Endothelial cell of umbilical vein (primary cell): ENCODE results near the gene CLEC16A. TPM values are rescaled to one million over a fixed set of nuclear protein-coding genes. Genes with fewer than 3 reads are reported as not detected.

Experiments
- BruUV-seq: library from RNA; stranded (reverse); fragments of 400-500 nt; replicated peaks from 2 replicates; lab custom pipeline; 2021; lab: Mats Ljungman, UMichigan
- CTCF ChIA-PET: fragments of 300-600, 350-600 bp; sonication (Branson Sonifier 250); formaldehyde crosslinking; loops from one replicate; lab custom pipeline; 2021; ENCODE audit warnings: antibody characterized with exemption, inconsistent platforms; lab: Charles Lee
- POLR2A ChIA-PET: fragments of 300-600, 350-600 bp; sonication (Branson Sonifier 250); formaldehyde crosslinking; loops from one replicate; lab custom pipeline; 2021; ENCODE audit warnings: antibody characterized with exemption, inconsistent platforms; lab: Charles Lee
- DNase-seq: peaks from one replicate; pipeline ENCODE4 v3.0.0-alpha.2; 2011; ENCODE audit warnings: low read depth, low spot score
- FAIRE-seq: peaks from 2 replicates; lab custom pipeline; 2011; peaks lifted over from hg19 to GRCh38; lab: Jason Lieb, UNC
- H2AFZ ChIP-seq: 2 replicates; pipeline ENCODE4 v1.6.0; 2012; ENCODE audit warnings: low read depth, low read length, control low read depth, inconsistent platforms
- H3K27ac ChIP-seq: 2 replicates; pipeline ENCODE4 v1.5.1; 2011; ENCODE audit warnings: low read depth, mild to moderate bottlenecking, control low read depth, low read length, moderate library complexity; ENCODE audit not compliant: insufficient read depth
- H3K27me3 ChIP-seq, 2 experiments: 2 replicates each; pipeline versions ENCODE4 v1.6.0 to v1.6.1; 2011; ENCODE audit warnings: low read length in 2 of 2, mixed read lengths in 1 of 2; ENCODE audit not compliant: control insufficient read depth in 2 of 2, insufficient read depth in 2 of 2
- H3K36me3 ChIP-seq, 2 experiments: 2 replicates in 1 of 2; 3 replicates in 1 of 2; pipeline ENCODE4 v1.5.1; 2011; ENCODE audit warnings: low read length in 2 of 2, mild to moderate bottlenecking in 1 of 2, moderate library complexity in 1 of 2; ENCODE audit not compliant: control insufficient read depth in 2 of 2, insufficient read depth in 2 of 2; ENCODE audit errors: extremely low read depth in 1 of 2
- H3K4me1 ChIP-seq: 3 replicates; pipeline ENCODE4 v1.5.1; 2011; ENCODE audit warnings: mild to moderate bottlenecking, low read length; ENCODE audit not compliant: control insufficient read depth, insufficient read depth; ENCODE audit errors: extremely low read depth
- H3K4me2 ChIP-seq: 2 replicates; pipeline ENCODE4 v1.6.1; 2011; ENCODE audit warnings: low read length, control low read depth, mixed read lengths; ENCODE audit not compliant: insufficient read depth
- H3K4me3 ChIP-seq, 3 experiments: fragments of 200-600 bp in 1 of 3; sonication (generic), shearing (Covaris generic) in 1 of 3; replicated peaks in 1 of 3; 2 replicates each; pipeline ENCODE4 v1.5.1; 2011 to 2016; ENCODE audit warnings: control low read depth in 3 of 3, low read length in 3 of 3, mild to moderate bottlenecking in 2 of 3, inconsistent platforms in 1 of 3, low read depth in 1 of 3, moderate library complexity in 1 of 3; ENCODE audit not compliant: insufficient read depth in 1 of 3
- H3K79me2 ChIP-seq: 2 replicates; pipeline ENCODE4 v1.6.0; 2012; ENCODE audit warnings: low read length, inconsistent platforms; ENCODE audit not compliant: control insufficient read depth, insufficient read depth
- H3K9ac ChIP-seq: replicated peaks from 2 replicates; pipeline ENCODE3; 2011; ENCODE audit warnings: low read length, control low read depth; ENCODE audit not compliant: insufficient read depth; ENCODE audit errors: extremely low read depth
- H3K9me1 ChIP-seq: replicated peaks from 3 replicates; pipeline ENCODE4 v1.6.0; 2011; ENCODE audit warnings: mild to moderate bottlenecking, low read length; ENCODE audit not compliant: control insufficient read depth, insufficient read depth; ENCODE audit errors: extremely low read depth
- H3K9me3 ChIP-seq: replicated peaks from 2 replicates; pipeline ENCODE4 v1.5.1; 2012; ENCODE audit warnings: low read length, inconsistent platforms; ENCODE audit not compliant: control insufficient read depth, insufficient read depth
- H4K20me1 ChIP-seq: replicated peaks from 2 replicates; pipeline ENCODE3; 2011; ENCODE audit warnings: mild to moderate bottlenecking, low read length; ENCODE audit not compliant: control insufficient read depth, insufficient read depth; ENCODE audit errors: extremely low read depth
- CTCF ChIP-seq, 2 donors: IDR thresholded peaks; 1 replicate in 1 of 2; 2 replicates in 1 of 2; pipeline ENCODE4 v1.5.1; 2011; ENCODE audit warnings: low read length in 2 of 2, mild to moderate bottlenecking in 2 of 2, moderate library complexity in 2 of 2, control low read depth in 1 of 2, inconsistent platforms in 1 of 2, low read depth in 1 of 2; ENCODE audit not compliant: insufficient read depth in 1 of 2; ENCODE audit errors: extremely low read depth in 1 of 2
- FOS ChIP-seq: IDR thresholded peaks from 2 replicates; pipeline ENCODE4 v1.6.1; 2011; ENCODE audit warnings: mild to moderate bottlenecking, low read length, moderate library complexity, borderline replicate concordance; ENCODE audit not compliant: insufficient read depth
- MYC ChIP-seq: IDR thresholded peaks from one replicate; pipeline ENCODE4 v1.6.1; 2011; ENCODE audit warnings: mild to moderate bottlenecking, low read depth, low read length
- POLR2A ChIP-seq: IDR thresholded peaks from 2 replicates; pipeline ENCODE4 v1.6.1; 2012; ENCODE audit warnings: low read depth, mild to moderate bottlenecking, control low read depth, low read length
- POLR2AphosphoS5 ChIP-seq: IDR thresholded peaks from 2 replicates; pipeline ENCODE4 v1.6.1; 2012; ENCODE audit warnings: low read depth, mild to moderate bottlenecking, control low read depth, low read length, moderate library complexity; ENCODE audit not compliant: insufficient read depth
- dilution Hi-C: fragments of 300-500 bp; cut with MboI; formaldehyde crosslinking; loops from one replicate; pipeline ENCODE4 v1.15.0; 2019; ENCODE audit warnings: low sequenced_read_pairs; ENCODE audit not compliant: extremely low pct_ligation_motif_present
- intact Hi-C: fragments of 100-400 bp; cut with micrococcal nuclease; formaldehyde crosslinking; loops from one replicate; pipeline ENCODE4 v1.10.0; 2022
- polyA plus RNA-seq, 4 experiments: library from polyadenylated mRNA; depleted of rRNA in 3 of 4; stranded (reverse) in 3 of 4; unstranded in 1 of 4; fragments of >200 nt; gene quantifications; 2 replicates each; pipeline versions ENCODE4 v1.2.1 to v1.2.3, GENCODE V29; 2011 to 2012; ENCODE audit warnings: missing spikeins in 1 of 4
- total RNA-seq: library from RNA; stranded (reverse); gene quantifications from 2 replicates; pipeline ENCODE4 v1.2.3, GENCODE V29; 2021

CLEC16A gene
- total and polyA plus RNA-seq, 2 donors (not counting 3 experiments of a cell fraction or from before 2014, with no cell fraction given): 11.4 to 23.3 TPM

GRCh38 chr16:11164482-11165270, 220.3 kb downstream of the CLEC16A start:
- TF ChIP-seq CTCF (IDR thresholded peaks at IDR 0.05; ENCODE audit: extremely low read depth in 1 of 2, insufficient read depth in 1 of 2, low read depth in 1 of 2, low read length in 2 of 2) (no peak), POLR2AphosphoS5 (no peak), MYC (no peak), FOS (no peak), POLR2A (no peak)
- FAIRE-seq (no peak), DNase-seq (no peak)
- intact Hi-C loops: no loop called here
- Histone ChIP-seq H3K36me3 (peaks cover 0 to 10% of the 10 kb centered on the region in 2 experiments), H3K4me2 (no peak overlapping the region), H2AFZ (no peak overlapping the region), H3K9me1 (no peaks in the 10 kb centered on the region), H3K9ac (no peak overlapping the region), H3K27me3 (no peaks in the 10 kb centered on the region), H3K4me1 (no peaks in the 10 kb centered on the region), H3K79me2 (no peaks in the 10 kb centered on the region), H3K9me3 (no peaks in the 10 kb centered on the region), H3K4me3 (no peak overlapping the region), H4K20me1 (no peaks in the 10 kb centered on the region), H3K27ac (no peak overlapping the region)
- POLR2A ChIA-PET: interaction anchor here (0.5 kb wide), 1 partner anchor 497 kb away, joined by 4 read pairs; no protein-coding TSS in a partner anchor
- no TSS peak for BruUV-seq
- CTCF ChIA-PET: no interaction called here
- dilution Hi-C loops: no loop called here
